Measurements from ENCODE around the gene TNNC1. TPM values are rescaled to one million over a fixed set of nuclear protein-coding genes. Genes with fewer than 3 reads are reported as not detected.

TNNC1 gene
- total and polyA plus RNA-seq, 2 of the 13 experiments (the other 11 are each of a cell fraction or from before 2014, with no cell fraction given): 11.8 to 36.4 TPM

- in situ Hi-C loops (cut with HindIII; ENCODE audit: extremely low pct_ligation_motif_present, low pct_unique_long_range_greater_than_20kb) (no loop called here), intact Hi-C loops (cut with micrococcal nuclease; ENCODE audit: unreplicated experiment) (no loop called here)
- WGBS (ENCODE audit: low lambda C conversion rate): 90% methylated on average over 11 of the region's 22 CpGs
- H3K4me3 ChIP-seq (replicated peaks in 1 of 3; ENCODE audit: insufficient read depth in 1 of 3, low read depth in 2 of 3, low read length in 3 of 3): no peak overlapping the region
- ChIA-PET POLR2A (no interaction called here), CTCF (ENCODE audit: low intra/inter-chr PET ratio, low total read pairs) (no interaction called here)
- H3K4me2 ChIP-seq (ENCODE audit: low read depth, low read length): no peak overlapping the region
- H3K27me3 ChIP-seq (ENCODE audit: control insufficient read depth in 1 of 2, insufficient read depth in 2 of 2, low read length in 2 of 2): no peaks in the 10 kb centered on the region
- H3K79me2 ChIP-seq (ENCODE audit: insufficient read depth, low read length): no peaks in the 10 kb centered on the region
- ATAC-seq (no peak), DNase-seq (ENCODE audit: low spot score) (no peak), FAIRE-seq (no peak)
- H3K4me1 ChIP-seq (ENCODE audit: insufficient read depth, low read length): peaks cover 4% of the 10 kb centered on the region; the same call in 1 of the 2 replicates
- H3K36me3 ChIP-seq (replicated peaks in 1 of 2; ENCODE audit: control insufficient read depth in 1 of 2, insufficient read depth in 2 of 2, low read length in 2 of 2): peaks cover 18 to 38% of the 10 kb centered on the region in 2 experiments
- BruUV-seq (replicated peaks): no TSS peak
- H3K9ac ChIP-seq (ENCODE audit: insufficient read depth, low read depth, low read length): no peak overlapping the region
- H2AFZ ChIP-seq (ENCODE audit: low read length): no peak overlapping the region
- no peak overlapping the region for H3K27ac ChIP-seq (ENCODE audit: extremely low read length, insufficient read depth, low read length)
- no peaks in the 10 kb centered on the region; the same call in 1 of the 2 replicates for H4K20me1 ChIP-seq (ENCODE audit: insufficient read depth, low read length)
- no peaks in the 10 kb centered on the region for H3K9me3 ChIP-seq (ENCODE audit: low read length)
- TF ChIP-seq IKZF5 (CRISPR knock-in tag; IDR thresholded peaks at IDR 0.05) (no peak), ZFP91 (CRISPR knock-in tag; IDR thresholded peaks at IDR 0.05; ENCODE audit: borderline replicate concordance) (no peak), ZBTB25 (CRISPR knock-in tag; IDR thresholded peaks at IDR 0.05) (no peak), WIZ (CRISPR knock-in tag; IDR thresholded peaks at IDR 0.05) (no peak), ZBTB42 (CRISPR knock-in tag; IDR thresholded peaks at IDR 0.05) (no peak), ZNF3 (CRISPR knock-in tag; IDR thresholded peaks at IDR 0.05) (no peak), NRL (CRISPR knock-in tag; IDR thresholded peaks at IDR 0.05; ENCODE audit: borderline replicate concordance) (no peak), IKZF4 (CRISPR knock-in tag; IDR thresholded peaks at IDR 0.05; ENCODE audit: borderline replicate concordance, low read depth, not compliant biosample characterization) (no peak), CAMTA2 (CRISPR knock-in tag; IDR thresholded peaks at IDR 0.05; ENCODE audit: borderline replicate concordance) (no peak), ZNF563 (CRISPR knock-in tag; IDR thresholded peaks at IDR 0.05) (no peak), MYNN (CRISPR knock-in tag; IDR thresholded peaks at IDR 0.05; ENCODE audit: low read depth) (no peak), BRCA1 (CRISPR knock-in tag; IDR thresholded peaks at IDR 0.05) (no peak), ZNF503 (CRISPR knock-in tag; IDR thresholded peaks at IDR 0.05) (no peak), ASH2L (IDR thresholded peaks at IDR 0.05; ENCODE audit: insufficient read length, low read depth, low read length) (no peak), HOMEZ (CRISPR knock-in tag; IDR thresholded peaks at IDR 0.05; ENCODE audit: low read depth) (no peak), NBN (conservative IDR thresholded peaks at IDR 0.05) (no peak)
Measured at GRCh38 chr3:52490035-52490938, 36.4 kb upstream of the TNNC1 start.

Data from HepG2 (cell line).